RWPE2 (cell line): Measurements from ENCODE around the gene FER.
A peak's percentile ranks its signal among the peaks of the same experiment; 100 is the strongest.
"Not testable (repeated sequence)": the region's sequence is repeated elsewhere in the genome, so short reads cannot be mapped to it uniquely, and the experiment has no call there.

ENCODE experiments used
- ATAC-seq: fragments of 200-7000 bp; cut with Tn5 transposase; 3 replicates; pipeline ENCODE4 v1.9.1; 2021; ENCODE audit warnings: low read depth
- DNase-seq: peaks from one replicate; pipeline ENCODE4 v3.0.0-alpha.2; 2020; ENCODE audit warnings: low spot score
- H3K27ac ChIP-seq: fragments of 450-650 bp; 2 replicates; pipeline ENCODE4 v1.5.1; 2017; ENCODE audit warnings: mild to moderate bottlenecking; ENCODE audit not compliant: poor library complexity, severe bottlenecking
- H3K27me3 ChIP-seq: fragments of 250-450 bp; sonication (Bioruptor Pico); 2 replicates; pipeline ENCODE4 v1.5.1; 2021; ENCODE audit warnings: mild to moderate bottlenecking, moderate library complexity; ENCODE audit not compliant: insufficient read depth, poor library complexity, severe bottlenecking
- H3K36me3 ChIP-seq: fragments of 250-450 bp; sonication (Bioruptor Pico); 2 replicates; pipeline ENCODE4 v1.5.1; 2020; ENCODE audit warnings: low read depth, mild to moderate bottlenecking, moderate library complexity
- H3K4me1 ChIP-seq: fragments of 250-450 bp; sonication (Bioruptor Pico); 2 replicates; pipeline ENCODE4 v1.5.1; 2021; ENCODE audit warnings: mild to moderate bottlenecking, moderate library complexity; ENCODE audit not compliant: insufficient read depth, poor library complexity, severe bottlenecking
- H3K4me3 ChIP-seq: fragments of 250-450 bp; sonication (Bioruptor Pico); 2 replicates; pipeline ENCODE4 v1.5.1; 2021; ENCODE audit warnings: mild to moderate bottlenecking, moderate library complexity; ENCODE audit not compliant: severe bottlenecking
- H3K9me3 ChIP-seq: fragments of 250-450 bp; sonication (Bioruptor Pico); 2 replicates; pipeline ENCODE4 v1.5.1; 2021; ENCODE audit warnings: mild to moderate bottlenecking, moderate library complexity; ENCODE audit not compliant: severe bottlenecking
- CTCF ChIP-seq: fragments of 450-650 bp; IDR thresholded peaks from one replicate; pipeline ENCODE4 v1.5.1; 2017; ENCODE audit warnings: mild to moderate bottlenecking, moderate library complexity; ENCODE audit not compliant: poor library complexity, severe bottlenecking

FER gene

DNA sequence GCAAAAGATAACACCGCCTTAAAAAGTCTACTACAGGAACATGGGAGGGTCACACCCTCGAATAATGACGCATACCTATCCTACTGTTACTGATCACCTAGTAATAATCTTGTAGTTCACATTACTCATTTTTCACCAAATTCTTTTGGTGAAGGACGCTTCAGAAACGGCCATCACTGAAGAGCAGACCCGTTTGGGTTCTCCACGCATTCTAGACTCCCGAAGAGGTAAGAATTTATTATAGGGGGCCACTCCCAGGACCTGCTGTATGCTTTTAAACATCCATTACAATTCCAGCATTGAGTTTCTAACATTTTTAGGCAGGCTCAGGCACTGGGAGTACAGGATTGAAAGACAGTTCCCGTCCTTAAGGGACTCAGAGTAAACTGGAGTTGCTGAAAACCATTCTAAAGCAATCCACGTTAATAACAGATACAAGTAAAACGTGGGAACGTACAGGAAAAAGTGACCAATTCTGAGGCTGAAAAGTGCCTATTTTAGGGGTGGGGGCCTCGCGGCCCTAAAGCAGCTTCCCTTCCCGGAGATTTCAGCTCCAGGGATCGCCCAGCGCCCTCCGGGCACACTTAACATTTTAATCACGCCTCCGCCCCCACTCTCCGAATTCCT lies at the start of gene FER:
TSS of gene FER (plus strand) at position 124 of the 627 bp plus-strand sequence. CDS start 50,286 bp downstream, outside the sequence.
- ATAC-seq, result peak; percentile 48
- H3K27me3 ChIP-seq, result no peaks in the 10 kb centered on the region
- peak within 1 kb of the TSS; percentile 91 for H3K27ac ChIP-seq
- peak within 1 kb of the TSS; percentile 58 for H3K4me3 ChIP-seq
- 0 out of 2 replicates have a peak, but pooled peaks cover 1% of the 10 kb centered on the region for H3K36me3 ChIP-seq
- no peaks in the 10 kb centered on the region for H3K9me3 ChIP-seq
- H3K4me1 ChIP-seq, result peaks cover 24% of the 10 kb centered on the region
- no peak for DNase-seq
- no peak for TF ChIP-seq CTCF

DNA sequence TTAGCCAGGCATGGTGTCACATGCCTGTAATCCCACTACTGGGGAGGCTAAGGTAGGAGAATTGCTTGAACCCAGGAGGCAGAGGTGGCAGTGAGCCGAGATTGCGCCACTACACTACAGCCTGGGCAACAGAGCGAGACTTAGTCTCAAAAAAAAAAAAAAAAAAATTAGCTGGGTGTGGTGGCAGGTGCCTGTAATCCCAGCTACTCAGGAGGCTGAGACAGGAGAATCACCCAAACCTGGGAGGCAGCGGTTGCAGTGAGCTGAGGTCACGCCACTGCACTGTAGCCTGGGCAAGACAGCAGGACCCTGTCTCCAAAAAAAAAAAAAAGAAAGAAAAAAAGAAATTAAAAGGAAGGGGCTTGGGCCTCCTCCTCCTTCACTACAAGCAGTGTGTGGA lies 47.3 kb upstream of the FER start:
- not testable (repeated sequence) for ATAC-seq, H3K27ac ChIP-seq, H3K4me3 ChIP-seq, H3K9me3 ChIP-seq, H3K4me1 ChIP-seq, H3K27me3 ChIP-seq, DNase-seq, H3K36me3 ChIP-seq

DNA sequence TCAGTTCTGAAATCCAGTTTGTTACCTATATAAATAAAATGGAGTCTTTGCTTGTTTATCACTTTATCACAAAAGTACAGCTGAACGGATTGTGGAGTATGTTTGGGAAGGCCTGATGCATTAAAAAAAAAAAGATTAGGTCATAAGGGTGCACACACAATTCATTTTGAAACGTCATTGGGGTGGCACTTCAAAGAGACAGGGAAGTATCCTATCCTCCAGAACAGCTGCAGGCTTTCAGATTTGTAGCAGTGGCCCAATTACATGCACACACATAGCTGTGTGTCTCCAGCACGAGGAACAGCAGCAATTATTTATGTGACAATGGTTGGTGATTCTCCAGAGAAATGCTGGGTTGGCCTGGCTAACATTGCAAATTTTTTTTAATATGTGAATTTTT lies 46.8 kb upstream of the FER start:
- Histone ChIP-seq H3K9me3 (no peaks in the 10 kb centered on the region), H3K27ac (no peak overlapping the region), H3K27me3 (no peaks in the 10 kb centered on the region), H3K36me3 (no peaks in the 10 kb centered on the region), H3K4me1 (no peaks in the 10 kb centered on the region), H3K4me3 (no peak overlapping the region)
- DNase-seq (no peak), ATAC-seq (no peak)
- TF ChIP-seq CTCF, result no peak

GRCh38 chr5:108702546-108702945 lies 45.2 kb upstream of the FER start:
- H3K36me3 ChIP-seq, result no peaks in the 10 kb centered on the region
- H3K9me3 ChIP-seq, result no peaks in the 10 kb centered on the region
- H3K4me1 ChIP-seq, result no peaks in the 10 kb centered on the region
- no peak for TF ChIP-seq CTCF
- H3K27me3 ChIP-seq, result no peaks in the 10 kb centered on the region
- ATAC-seq, result no peak
- H3K27ac ChIP-seq, result no peak overlapping the region
- H3K4me3 ChIP-seq, result no peak overlapping the region
- no peak for DNase-seq

DNA sequence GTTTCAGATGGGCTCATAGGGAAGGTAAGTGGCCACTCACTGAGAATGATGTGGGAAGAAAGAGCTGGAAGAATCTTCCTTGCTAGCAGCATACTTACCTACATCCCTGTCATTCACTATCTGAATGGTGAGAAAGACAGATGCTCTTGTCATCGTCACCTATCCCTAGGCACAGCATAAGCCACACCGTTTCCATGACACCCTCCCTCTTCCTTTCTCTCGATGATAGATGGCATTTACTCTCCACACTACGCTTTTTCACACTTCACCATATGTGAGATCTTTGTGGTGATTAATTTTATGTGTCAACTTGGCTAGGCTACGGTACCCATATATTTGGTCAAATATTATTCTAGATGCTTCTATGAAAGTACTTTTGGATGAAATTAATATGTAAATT lies 44.4 kb upstream of the FER start:
- no peaks in the 10 kb centered on the region for H3K36me3 ChIP-seq
- H3K9me3 ChIP-seq, result no peaks in the 10 kb centered on the region
- H3K27ac ChIP-seq, result no peak overlapping the region
- H3K4me3 ChIP-seq, result no peak overlapping the region
- H3K4me1 ChIP-seq, result no peaks in the 10 kb centered on the region
- H3K27me3 ChIP-seq, result no peaks in the 10 kb centered on the region
- DNase-seq (no peak), ATAC-seq (no peak)
- TF ChIP-seq CTCF, result no peak
